ENCODE measurements around the gene PIGL.
"Not testable (repeated sequence)": the region's sequence is repeated elsewhere in the genome, so short reads cannot be mapped to it uniquely, and the experiment has no call there.

Gene PIGL

DNA sequence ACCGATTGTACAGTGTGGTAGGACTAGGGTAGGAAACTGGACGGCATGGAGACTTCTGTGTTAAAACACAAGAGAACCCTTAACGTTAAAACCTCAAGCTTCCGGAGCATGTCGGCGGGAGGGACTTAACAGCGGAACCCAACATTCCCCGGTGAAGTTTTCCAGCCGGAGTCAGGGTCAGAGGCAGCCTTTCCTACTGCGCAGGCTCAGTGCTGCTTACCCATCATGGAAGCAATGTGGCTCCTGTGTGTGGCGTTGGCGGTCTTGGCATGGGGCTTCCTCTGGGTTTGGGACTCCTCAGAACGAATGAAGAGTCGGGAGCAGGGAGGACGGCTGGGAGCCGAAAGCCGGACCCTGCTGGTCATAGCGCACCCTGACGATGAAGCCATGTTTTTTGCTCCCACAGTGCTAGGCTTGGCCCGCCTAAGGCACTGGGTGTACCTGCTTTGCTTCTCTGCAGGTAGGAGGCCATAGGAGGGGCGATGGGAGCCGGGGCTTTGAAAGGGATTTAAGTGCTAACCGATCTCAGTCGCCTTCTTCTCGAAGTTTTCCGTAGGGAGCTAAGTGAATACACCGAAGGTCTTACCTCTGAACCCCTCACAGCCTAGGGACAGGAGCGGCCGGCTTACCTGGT is at the start of gene PIGL:
Gene PIGL, plus strand, starts transcription at position 209 of the 634 bp plus-strand sequence. Its CDS starts 17 bp downstream, at position 226.
- DNase-seq (ENCODE audit: low read depth) = peak; percentile 95

GRCh38 chr17:16171613-16172012 is 45.4 kb upstream of the PIGL start:
- DNase-seq (ENCODE audit: low read depth) = peak; percentile 51

DNA sequence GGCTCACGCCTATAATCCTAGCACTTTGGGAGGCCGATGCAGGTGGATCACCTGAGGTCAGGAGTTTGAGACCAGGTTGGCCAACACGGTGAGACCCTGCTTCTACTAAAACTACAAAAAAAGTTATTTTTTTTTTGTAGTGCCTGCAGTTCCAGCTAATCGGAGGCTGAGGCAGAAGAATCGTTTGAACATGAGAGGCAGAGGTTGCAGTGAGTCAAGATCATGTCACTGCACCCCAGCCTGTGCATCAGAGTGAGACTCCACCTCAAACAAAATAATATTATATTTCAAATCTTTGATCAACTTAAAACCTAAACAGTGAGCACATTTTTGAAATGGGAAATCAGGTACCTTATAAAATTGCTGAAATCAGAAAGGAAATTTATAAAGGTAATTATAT is 38.2 kb upstream of the PIGL start:
- DNase-seq (ENCODE audit: low read depth) = peak; percentile 25

- DNase-seq (ENCODE audit: low read depth) = no peak
Measured at GRCh38 chr17:16181581-16181980, 35.4 kb upstream of the PIGL start.

GRCh38 chr17:16187642-16188041 is 29.4 kb upstream of the PIGL start:
- DNase-seq (ENCODE audit: low read depth) = no peak

GRCh38 chr17:16189791-16190348 is 27.1 kb upstream of the PIGL start:
- no peak for DNase-seq (ENCODE audit: low read depth)

GRCh38 chr17:16190703-16191360 is 26.2 kb upstream of the PIGL start:
- DNase-seq (ENCODE audit: low read depth) = no peak

- no peak for DNase-seq (ENCODE audit: low read depth)
Measured at GRCh38 chr17:16191604-16192003, 25.4 kb upstream of the PIGL start.

GRCh38 chr17:16194307-16194835 is 22.6 kb upstream of the PIGL start:
- DNase-seq (ENCODE audit: low read depth) = not testable (repeated sequence)

DNA sequence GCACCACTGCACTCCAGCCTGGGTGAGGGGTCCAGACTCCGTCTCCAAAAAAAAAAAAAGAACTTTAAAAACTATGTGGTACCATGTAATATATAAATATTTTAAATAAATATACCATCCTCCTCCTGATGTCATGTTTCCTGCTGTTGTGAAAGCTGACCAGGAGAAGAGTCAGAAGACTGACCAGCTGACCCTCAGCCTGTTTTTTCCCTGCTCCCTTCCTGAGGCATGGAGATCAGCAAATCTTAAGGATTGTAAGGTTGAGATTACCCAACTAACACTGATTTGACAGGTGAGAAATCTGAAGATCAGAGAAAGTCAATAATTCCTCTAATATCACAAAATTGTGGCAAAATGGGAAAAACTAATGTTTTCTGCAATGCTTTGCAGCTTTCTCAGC is 19.7 kb upstream of the PIGL start:
- DNase-seq (ENCODE audit: low read depth) = peak; percentile 32

DNA sequence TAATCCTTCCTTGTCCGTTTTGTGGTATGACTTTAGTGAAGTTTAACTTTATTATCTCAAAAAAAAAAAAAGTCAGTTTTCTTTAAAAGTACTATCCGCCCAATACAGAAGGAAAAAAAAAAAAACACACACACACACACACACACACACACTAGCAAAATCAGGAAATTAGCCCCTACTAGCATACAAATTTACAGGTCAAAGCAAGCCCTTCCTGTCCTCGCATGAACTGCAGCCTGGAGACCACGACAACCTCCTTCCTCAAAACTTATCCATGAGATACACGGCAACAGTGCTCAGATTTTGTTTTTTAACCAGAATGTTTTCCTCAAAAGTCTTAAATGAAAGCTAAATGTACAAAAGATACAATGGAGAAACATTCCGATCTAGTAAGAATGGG is 17.9 kb upstream of the PIGL start:
- no peak for DNase-seq (ENCODE audit: low read depth)

DNA sequence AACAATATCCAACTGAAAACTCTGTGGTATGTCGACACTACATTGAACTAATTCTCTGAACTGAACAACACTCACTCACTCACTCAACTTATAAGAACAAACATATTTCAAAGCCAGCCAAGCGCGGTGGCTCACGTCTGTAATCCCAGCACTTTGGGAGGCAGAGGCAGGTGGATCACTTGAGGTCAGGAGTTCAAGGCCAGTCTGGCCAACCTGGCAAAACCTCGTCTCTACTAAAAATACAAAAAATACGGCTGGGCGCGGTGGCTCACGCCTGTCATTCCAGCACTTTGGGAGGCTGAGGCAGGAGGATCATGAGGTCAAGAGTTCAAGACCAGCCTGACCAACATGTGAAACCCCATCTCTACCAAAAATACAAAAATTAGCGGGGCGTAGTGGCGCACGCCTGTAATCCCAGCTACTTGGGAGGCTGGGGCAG is 15.3 kb upstream of the PIGL start:
- DNase-seq (ENCODE audit: low read depth) = peak; percentile 49

DNA sequence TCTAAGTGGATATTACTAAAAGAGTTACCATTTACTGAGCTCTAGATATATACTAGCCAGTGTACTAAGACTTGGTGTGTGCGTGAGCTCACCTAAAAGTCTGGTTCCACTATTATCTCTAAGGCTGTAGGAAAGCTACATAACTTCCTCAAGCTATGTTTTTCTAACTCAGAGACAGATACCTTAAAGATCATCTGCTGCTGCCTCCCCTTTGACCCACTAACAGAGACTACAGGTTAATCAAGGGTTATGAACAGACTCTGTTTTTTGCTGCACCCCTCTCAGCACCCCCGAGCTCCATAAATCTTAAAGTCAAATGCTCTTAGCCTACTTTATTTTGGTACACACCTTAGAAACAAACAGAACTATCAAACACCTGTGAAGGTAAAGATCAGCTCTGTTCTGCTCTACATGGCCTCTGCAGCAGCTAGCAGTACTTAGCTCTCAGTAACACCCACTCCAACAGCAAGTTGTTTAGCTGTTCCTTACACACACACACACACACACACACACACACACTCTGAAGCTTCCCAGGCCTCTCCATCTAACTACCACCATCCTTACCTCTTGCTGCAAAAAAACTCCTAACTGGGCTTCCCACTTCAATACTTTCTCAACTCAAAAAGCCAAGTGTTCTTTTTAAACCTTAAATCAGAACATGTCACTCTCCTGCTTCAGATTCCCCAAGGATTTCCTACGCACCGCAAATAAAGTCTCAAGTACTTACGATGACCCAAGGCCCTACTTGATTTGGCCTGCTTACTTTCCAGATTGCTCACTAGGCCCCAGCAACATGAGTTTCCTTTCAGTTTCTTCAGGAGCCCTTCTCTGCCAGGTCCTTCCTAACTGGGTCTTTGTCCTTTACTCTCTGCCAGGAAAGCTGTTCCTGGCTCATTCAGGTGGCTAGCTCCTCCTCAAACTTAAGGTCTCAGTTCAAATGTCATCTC is 14.2 kb upstream of the PIGL start:
- DNase-seq (ENCODE audit: low read depth) = peak; percentile 26

DNA sequence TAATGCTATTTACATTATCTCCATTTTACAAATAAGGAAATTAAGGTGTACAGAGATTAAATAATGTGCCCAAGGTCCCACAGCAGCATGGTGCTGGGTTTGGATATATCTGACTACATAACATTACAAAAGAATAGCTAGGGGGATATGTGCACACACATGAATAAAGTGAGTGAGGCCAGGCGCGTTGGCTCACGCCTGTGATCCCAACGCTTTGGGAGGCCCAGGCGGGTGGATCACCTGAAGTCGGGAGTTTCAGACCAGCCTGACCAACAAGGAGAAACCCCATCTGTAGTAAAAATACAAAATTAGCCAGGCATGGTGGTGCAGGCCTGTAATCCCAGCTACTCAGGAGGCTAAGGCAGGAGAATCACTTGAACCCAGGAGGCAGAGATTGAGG is 12.2 kb upstream of the PIGL start:
- DNase-seq (ENCODE audit: low read depth) = not testable (repeated sequence)

GRCh38 chr17:16211590-16211989 is 5.4 kb upstream of the PIGL start:
- DNase-seq (ENCODE audit: low read depth) = no peak

DNA sequence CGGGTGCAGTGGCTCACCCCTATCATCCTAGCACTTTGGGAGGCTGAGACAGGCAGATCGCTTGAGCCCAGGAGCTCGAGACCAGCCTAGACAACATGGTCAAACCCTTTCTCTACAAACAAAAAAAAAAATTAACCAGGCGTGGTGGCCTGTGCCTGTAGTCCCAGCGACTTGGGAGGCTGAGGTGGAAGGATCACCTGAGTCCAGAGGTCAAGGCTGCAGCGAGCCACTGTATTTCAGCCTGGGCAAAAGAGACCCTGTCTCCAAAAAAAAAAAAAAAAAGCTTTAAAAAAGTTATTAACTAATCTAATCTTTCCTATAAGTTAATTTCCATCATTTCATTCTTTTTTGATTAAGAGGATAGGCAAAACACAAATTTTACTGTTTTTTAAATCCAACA is 4.2 kb upstream of the PIGL start:
- DNase-seq (ENCODE audit: low read depth) = no peak

GRCh38 chr17:16214190-16215001 is 2.6 kb upstream of the PIGL start:
- peak; percentile 42 for DNase-seq (ENCODE audit: low read depth)

DNA sequence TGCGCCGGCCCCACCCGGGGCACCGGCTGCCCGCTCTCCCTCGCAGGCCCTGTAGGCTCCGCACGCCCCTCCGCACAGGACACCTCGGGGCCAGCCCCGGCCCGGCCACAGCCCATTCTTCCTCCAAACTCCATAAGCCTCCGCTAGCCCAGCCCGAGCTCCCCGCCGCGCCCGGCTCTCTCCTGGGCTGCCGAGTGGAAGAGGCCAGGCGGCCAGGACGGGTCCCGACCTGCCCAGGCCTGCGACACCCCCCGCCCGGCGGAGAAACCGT is 2.1 kb upstream of the PIGL start:
- no peak for DNase-seq (ENCODE audit: low read depth)

- peak; percentile 96 for DNase-seq (ENCODE audit: low read depth)
Measured at GRCh38 chr17:16215273-16215964, 1.6 kb upstream of the PIGL start, which contains the start of gene NCOR1. Gene NCOR1 (minus strand): TSS chr17:16215534. CDS start chr17:16194569, 20,965 bp downstream.

GRCh38 chr17:16215965-16216316 is 1.1 kb upstream of the PIGL start:
- peak; percentile 65 for DNase-seq (ENCODE audit: low read depth)
